GM12801 (cell line): ENCODE measurements around the gene SLC26A4.

Source experiments
- CTCF ChIP-seq: IDR thresholded peaks from one replicate; pipeline ENCODE4 v1.5.1; 2011; ENCODE audit warnings: control low read depth; ENCODE audit not compliant: insufficient read length; ENCODE audit errors: extremely low read depth

Gene SLC26A4

GRCh38 chr7:107746006-107746405 lies 85.4 kb downstream of the SLC26A4 start:
- no peak for TF ChIP-seq CTCF

GRCh38 chr7:107751113-107751512 lies 90.5 kb downstream of the SLC26A4 start:
- no peak for TF ChIP-seq CTCF

GRCh38 chr7:107754642-107755041 lies 94.0 kb downstream of the SLC26A4 start:
- no peak for TF ChIP-seq CTCF

GRCh38 chr7:107758667-107759066 lies 98.0 kb downstream of the SLC26A4 start:
- no peak for TF ChIP-seq CTCF

GRCh38 chr7:107767391-107767790 lies 106.8 kb downstream of the SLC26A4 start:
- TF ChIP-seq CTCF, result no peak
